SU-DHL-6 (cell line): ENCODE measurements around the gene FSTL1.

Experiments
- H2AFZ ChIP-seq: fragments of 200-600 bp; sonication (generic); 2 replicates; pipeline ENCODE4 v1.6.1; 2014; ENCODE audit warnings: low read depth, mild to moderate bottlenecking, moderate library complexity, mixed read lengths, antibody characterized with exemption, low read length; ENCODE audit not compliant: severe bottlenecking
- H3F3A ChIP-seq: fragments of 200-600 bp; shearing (Covaris generic); 2 replicates; pipeline ENCODE4 v1.6.0; 2016; ENCODE audit warnings: antibody characterized with exemption, mild to moderate bottlenecking; ENCODE audit not compliant: insufficient read depth
- H3K27ac ChIP-seq: fragments of 200-600 bp; sonication (generic); 2 replicates; pipeline ENCODE4 v1.5.1; 2016; ENCODE audit warnings: low read depth, mild to moderate bottlenecking, low read length, moderate library complexity, mixed read lengths
- H3K27me3 ChIP-seq: fragments of 200-600 bp; sonication (generic), shearing (Covaris generic); 2 replicates; pipeline ENCODE4 v1.6.0; 2014; ENCODE audit warnings: mild to moderate bottlenecking, low read length
- H3K36me3 ChIP-seq: fragments of 200-600 bp; sonication (generic); 2 replicates; pipeline ENCODE4 v1.6.1; 2014; ENCODE audit warnings: mild to moderate bottlenecking, low read length, mixed read lengths
- H3K4me2 ChIP-seq: fragments of 300-600, 200-600 bp; shearing (Covaris generic), sonication (generic); 2 replicates; pipeline ENCODE4 v1.6.0; 2014; ENCODE audit warnings: low read length, low read depth, mild to moderate bottlenecking; ENCODE audit not compliant: poor library complexity, severe bottlenecking
- H3K4me3 ChIP-seq: fragments of 200-600 bp; sonication (generic); 2 replicates; pipeline ENCODE4 v1.5.1; 2014; ENCODE audit warnings: antibody characterized with exemption, low read length, mild to moderate bottlenecking, mixed read lengths; ENCODE audit not compliant: insufficient read depth, poor library complexity, severe bottlenecking
- H3K79me2 ChIP-seq: fragments of 200-600 bp; sonication (generic); 2 replicates; pipeline ENCODE4 v1.6.1; 2014; ENCODE audit warnings: mild to moderate bottlenecking, low read length, moderate library complexity; ENCODE audit not compliant: insufficient read depth
- H3K9ac ChIP-seq: fragments of 200-600 bp; sonication (generic); 2 replicates; pipeline ENCODE4 v1.7.0; 2014; ENCODE audit warnings: mild to moderate bottlenecking, low read length
- H3K9me2 ChIP-seq: fragments of 200-600 bp; sonication (generic); replicated peaks from 2 replicates; pipeline ENCODE4 v1.6.1; 2014; ENCODE audit warnings: low read length; ENCODE audit not compliant: insufficient read depth
- H3K9me3 ChIP-seq: fragments of 200-600 bp; sonication (generic); 2 replicates; pipeline ENCODE4 v1.6.1; 2014; ENCODE audit warnings: low read length, mixed read lengths; ENCODE audit not compliant: insufficient read depth
- H4K20me1 ChIP-seq: fragments of 200-600 bp; sonication (generic); 2 replicates; pipeline ENCODE4 v1.6.1; 2014; ENCODE audit warnings: low read depth, mild to moderate bottlenecking, antibody characterized with exemption, low read length, moderate library complexity, mixed read lengths
- EZH2phosphoT487 ChIP-seq: fragments of 200-600 bp; sonication (generic), shearing (Covaris generic); conservative IDR thresholded peaks from 2 replicates; pipeline ENCODE4 v1.6.1; 2018; ENCODE audit warnings: mild to moderate bottlenecking, antibody characterized with exemption, low read length, moderate library complexity, mixed read lengths
- TF ChIP-seq, protein P1 (sequence below): fragments of 200-600 bp; sonication (generic); IDR thresholded peaks from one replicate; pipeline ENCODE4 v1.5.1; 2017; ENCODE audit warnings: antibody characterized with exemption, mild to moderate bottlenecking, low read length, moderate library complexity; ENCODE audit not compliant: insufficient read depth, poor library complexity, severe bottlenecking

Gene FSTL1

DNA sequence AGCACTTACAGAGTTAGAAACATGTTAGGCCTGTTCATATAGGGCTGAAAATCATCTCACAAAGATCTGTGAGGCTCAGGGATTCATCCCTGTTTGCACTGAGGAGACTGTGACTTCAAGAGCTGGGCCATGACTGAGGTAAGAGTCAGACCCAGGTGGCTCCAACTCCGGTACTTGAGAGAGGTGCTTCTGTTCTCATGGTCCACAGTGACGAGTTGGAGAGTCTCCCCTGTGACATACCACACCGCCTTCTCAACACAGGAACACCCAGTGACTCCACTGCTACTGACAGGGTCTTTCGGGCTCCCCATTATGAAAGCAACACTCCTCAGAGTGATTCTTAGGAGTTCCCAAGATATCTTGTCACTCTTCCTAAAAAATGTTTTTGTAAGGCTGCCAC lies 27.4 kb downstream of the FSTL1 start:
- Histone ChIP-seq H3F3A (no peaks in the 10 kb centered on the region), H3K4me2 (no peak overlapping the region), H3K4me3 (no peak overlapping the region), H3K36me3 (no peaks in the 10 kb centered on the region), H3K9ac (no peak overlapping the region), H3K27ac (no peak overlapping the region), H4K20me1 (no peaks in the 10 kb centered on the region), H3K27me3 (no peaks in the 10 kb centered on the region), H2AFZ (no peak overlapping the region), H3K79me2 (no peaks in the 10 kb centered on the region), H3K9me2 (no peaks in the 10 kb centered on the region), H3K9me3 (no peaks in the 10 kb centered on the region)
- TF ChIP-seq, protein P1, sequence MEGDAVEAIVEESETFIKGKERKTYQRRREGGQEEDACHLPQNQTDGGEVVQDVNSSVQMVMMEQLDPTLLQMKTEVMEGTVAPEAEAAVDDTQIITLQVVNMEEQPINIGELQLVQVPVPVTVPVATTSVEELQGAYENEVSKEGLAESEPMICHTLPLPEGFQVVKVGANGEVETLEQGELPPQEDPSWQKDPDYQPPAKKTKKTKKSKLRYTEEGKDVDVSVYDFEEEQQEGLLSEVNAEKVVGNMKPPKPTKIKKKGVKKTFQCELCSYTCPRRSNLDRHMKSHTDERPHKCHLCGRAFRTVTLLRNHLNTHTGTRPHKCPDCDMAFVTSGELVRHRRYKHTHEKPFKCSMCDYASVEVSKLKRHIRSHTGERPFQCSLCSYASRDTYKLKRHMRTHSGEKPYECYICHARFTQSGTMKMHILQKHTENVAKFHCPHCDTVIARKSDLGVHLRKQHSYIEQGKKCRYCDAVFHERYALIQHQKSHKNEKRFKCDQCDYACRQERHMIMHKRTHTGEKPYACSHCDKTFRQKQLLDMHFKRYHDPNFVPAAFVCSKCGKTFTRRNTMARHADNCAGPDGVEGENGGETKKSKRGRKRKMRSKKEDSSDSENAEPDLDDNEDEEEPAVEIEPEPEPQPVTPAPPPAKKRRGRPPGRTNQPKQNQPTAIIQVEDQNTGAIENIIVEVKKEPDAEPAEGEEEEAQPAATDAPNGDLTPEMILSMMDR: no peak
- no peak for TF ChIP-seq EZH2phosphoT487

DNA sequence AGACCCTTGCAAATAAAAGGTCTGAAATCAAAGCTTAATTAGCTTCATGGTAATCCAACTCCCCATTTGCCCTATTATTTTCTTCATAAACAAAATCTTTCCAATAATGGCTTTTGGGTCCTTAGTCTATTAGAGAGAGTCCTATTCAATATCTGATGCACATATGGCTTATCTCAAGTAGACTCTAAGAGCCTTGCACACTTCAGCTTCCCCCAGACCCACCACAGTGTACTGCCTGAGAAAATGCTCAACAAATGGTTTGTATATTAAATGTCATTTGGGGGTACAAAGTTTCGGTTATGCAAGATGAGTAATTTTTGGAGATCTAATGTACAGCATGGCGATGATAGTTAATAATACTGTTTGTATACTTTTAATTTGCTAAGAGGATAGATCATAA lies 28.9 kb downstream of the FSTL1 start:
- Histone ChIP-seq H2AFZ (no peak overlapping the region), H3K36me3 (no peaks in the 10 kb centered on the region), H3K79me2 (no peaks in the 10 kb centered on the region), H4K20me1 (no peaks in the 10 kb centered on the region), H3K4me3 (no peak overlapping the region), H3K9me2 (no peaks in the 10 kb centered on the region), H3K9ac (no peak overlapping the region), H3K27me3 (no peaks in the 10 kb centered on the region), H3F3A (no peaks in the 10 kb centered on the region), H3K4me2 (no peak overlapping the region), H3K9me3 (no peaks in the 10 kb centered on the region), H3K27ac (no peak overlapping the region)
- TF ChIP-seq, protein P1: no peak
- TF ChIP-seq EZH2phosphoT487: no peak

DNA sequence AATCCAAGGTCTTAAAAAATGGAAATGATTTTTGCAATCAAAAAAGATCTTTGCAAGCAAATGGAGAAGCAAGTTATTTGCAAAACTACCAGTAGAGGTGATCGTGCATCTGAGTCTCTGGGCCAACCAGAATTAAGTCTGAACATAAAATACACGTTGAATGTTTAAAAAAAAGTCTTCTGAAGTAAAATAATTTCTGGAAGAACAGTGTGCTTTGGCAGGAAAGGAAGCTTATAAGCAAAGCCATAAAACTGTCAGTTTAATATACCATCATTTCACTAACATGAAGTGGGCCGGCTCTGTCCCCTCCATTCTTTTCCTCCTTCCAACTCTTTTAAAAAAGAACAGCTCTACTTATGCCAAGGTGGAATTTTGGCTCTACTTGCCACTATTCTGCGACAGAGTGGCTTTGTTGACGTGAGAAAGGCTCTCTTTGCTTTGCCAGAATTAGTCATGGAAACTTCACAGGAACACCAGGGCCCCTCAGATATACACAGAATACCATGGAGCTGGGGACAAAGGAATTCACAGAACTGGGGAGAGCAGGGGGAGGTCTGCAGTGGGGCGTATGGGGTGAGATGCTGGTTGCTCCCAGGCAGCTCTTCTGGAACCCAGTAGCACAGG lies 29.8 kb downstream of the FSTL1 start:
- Histone ChIP-seq H3K9ac (no peak overlapping the region), H3K9me2 (no peaks in the 10 kb centered on the region), H3K4me2 (no peak overlapping the region), H3K4me3 (no peak overlapping the region), H3K9me3 (no peaks in the 10 kb centered on the region), H3K27me3 (no peaks in the 10 kb centered on the region), H2AFZ (no peak overlapping the region), H3K79me2 (no peaks in the 10 kb centered on the region), H3K27ac (no peak overlapping the region), H3F3A (no peaks in the 10 kb centered on the region), H4K20me1 (no peaks in the 10 kb centered on the region), H3K36me3 (no peaks in the 10 kb centered on the region)
- TF ChIP-seq EZH2phosphoT487: no peak
- TF ChIP-seq, protein P1: no peak
